ENCODE measurements around the gene CSF2RB. TPM values are rescaled to one million over a fixed set of nuclear protein-coding genes. Genes with fewer than 3 reads are reported as not detected.

The CSF2RB gene
- total RNA-seq, 1 experiment from 2014 or later = not detected

- no peak for TF ChIP-seq CTCF (conservative IDR thresholded peaks at IDR 0.05)
- Histone ChIP-seq H3K56ac (ENCODE audit: insufficient read length, low read depth, low read length) (no peak overlapping the region), H3K27ac (ENCODE audit: insufficient read length, low read depth, low read length) (no peak overlapping the region), H3K9ac (ENCODE audit: extremely low read depth, insufficient read length, low read length) (no peak overlapping the region), H3K14ac (ENCODE audit: insufficient read depth, low read length) (no peak overlapping the region; the same call in 1 of the 2 replicates), H2BK20ac (ENCODE audit: low read depth, low read length, poor library complexity, severe bottlenecking) (no peak overlapping the region), H3K23ac (ENCODE audit: insufficient read length, low read depth, low read length) (no peak overlapping the region), H2AK5ac (ENCODE audit: insufficient read length, low read length) (no peak overlapping the region), H2AFZ (ENCODE audit: low read length) (no peak overlapping the region), H2BK15ac (ENCODE audit: low read depth, low read length) (no peak overlapping the region), H3K23me2 (ENCODE audit: insufficient read length, low read depth, low read length, poor library complexity, severe bottlenecking) (no peaks in the 10 kb centered on the region), H4K5ac (ENCODE audit: insufficient read length, low read depth, low read length) (no peak overlapping the region), H3K4me2 (ENCODE audit: insufficient read depth, insufficient read length, low read length) (no peak overlapping the region), H3K79me1 (ENCODE audit: insufficient read depth, low read depth, low read length, poor library complexity, severe bottlenecking) (no peaks in the 10 kb centered on the region), H3K18ac (ENCODE audit: insufficient read length, low read depth, low read length) (no peak overlapping the region), H3K4me1 (ENCODE audit: insufficient read depth, low read length) (no peaks in the 10 kb centered on the region), H3K9me3 (ENCODE audit: control insufficient read depth, low read depth, low read length) (no peaks in the 10 kb centered on the region), H3K4ac (ENCODE audit: low read depth, low read length) (no peak overlapping the region), H3K27me3 (ENCODE audit: insufficient read depth, low read length) (no peaks in the 10 kb centered on the region; the same call in 1 of the 2 replicates), H2BK12ac (ENCODE audit: insufficient read length, low read depth, low read length) (no peak overlapping the region), H4K91ac (ENCODE audit: insufficient read length, low read depth, low read length) (no peak overlapping the region), H4K8ac (replicated peaks; ENCODE audit: insufficient read length, low read depth, low read length) (no peak overlapping the region), H2BK5ac (ENCODE audit: insufficient read length, low read length) (no peak overlapping the region), H3T11ph (ENCODE audit: low read length) (no peak overlapping the region), H4K20me1 (ENCODE audit: control insufficient read depth, insufficient read depth, insufficient read length) (no peaks in the 10 kb centered on the region), H3K79me2 (ENCODE audit: insufficient read depth, low read length) (no peaks in the 10 kb centered on the region), H2BK120ac (ENCODE audit: low read depth, low read length, poor library complexity, severe bottlenecking) (no peak overlapping the region)
- Mint-ChIP-seq H3K4me1 (peaks cover 5 to 8% of the 10 kb centered on the region in 2 experiments; a peak in 3 of 4 replicates), H3K27ac (no peak overlapping the region), H3K4me3 (no peak overlapping the region), H3K9me3 (peaks cover 8 to 12% of the 10 kb centered on the region in 2 experiments; a peak in 3 of 5 replicates), H3K27me3 (ENCODE audit: low read depth) (peaks cover 58% of the 10 kb centered on the region), H3K36me3 (ENCODE audit: insufficient read depth in 1 of 3, low read depth in 3 of 3) (no peaks in the 10 kb centered on the region)
- DNase-seq = no peak
- no CpG with 5 or more reads among the region's 5 CpGs for WGBS (ENCODE audit: extremely low coverage, insufficient read length, low lambda C conversion rate)
Measured at GRCh38 chr22:36868546-36869181, 44.8 kb upstream of the CSF2RB start.
